HepG2 (cell line): Measurements from ENCODE around the gene TRDN. TPM values are rescaled to one million over a fixed set of nuclear protein-coding genes. Genes with fewer than 3 reads are reported as not detected.

Experiments used
- ATAC-seq: fragments of 200-7000 bp; cut with Tn5 transposase; 3 replicates; pipeline ENCODE4 v1.9.1; 2020; ENCODE audit warnings: mild to moderate bottlenecking, moderate library complexity
- BruUV-seq: library from RNA; stranded (reverse); fragments of 400-500 nt; replicated peaks from 2 replicates; lab custom pipeline; 2021; lab: Mats Ljungman, UMichigan
- CTCF ChIA-PET: fragments of 300-600 bp; formaldehyde crosslinking; extraction: SDS; loops from one replicate; lab custom pipeline; 2021; ENCODE audit warnings: low total read pairs, inconsistent platforms, low intra/inter-chr PET ratio; lab: Yijun Ruan, JAX
- POLR2A ChIA-PET: fragments of 350-600 bp; sonication (Branson Sonifier 250); formaldehyde crosslinking; loops from one replicate; lab custom pipeline; 2020; ENCODE audit warnings: antibody characterized with exemption, inconsistent platforms; lab: Yijun Ruan, JAX
- DNase-seq: peaks from one replicate; pipeline ENCODE4 v3.0.0-alpha.2; 2015; ENCODE audit warnings: low spot score
- FAIRE-seq: peaks from 3 replicates; lab custom pipeline; 2011; peaks lifted over from hg19 to GRCh38; lab: Jason Lieb, UNC
- H2AFZ ChIP-seq: one replicate; pipeline ENCODE4 v1.6.1; 2011; ENCODE audit warnings: low read length, inconsistent platforms
- H3K27ac ChIP-seq: fragments of 300-600 bp; 3 replicates; pipeline ENCODE4 v1.8.0; 2011; ENCODE audit warnings: mixed run types, mild to moderate bottlenecking, mixed read lengths, low read length, inconsistent platforms; ENCODE audit not compliant: insufficient read depth; ENCODE audit errors: extremely low read length
- H3K27me3 ChIP-seq, 2 experiments: fragments of 200-600 bp in 1 of 2; 2 replicates in 1 of 2; 3 replicates in 1 of 2; pipeline versions ENCODE4 v1.6.0 to v1.8.0; 2011; ENCODE audit warnings: low read length in 2 of 2, mild to moderate bottlenecking in 2 of 2, moderate library complexity in 2 of 2, inconsistent platforms in 1 of 2; ENCODE audit not compliant: insufficient read depth in 2 of 2, control insufficient read depth in 1 of 2
- H3K36me3 ChIP-seq, 2 experiments: fragments of 200-600 bp in 1 of 2; replicated peaks in 1 of 2; 2 replicates in 1 of 2; 3 replicates in 1 of 2; pipeline versions ENCODE4 v1.5.1 to v1.8.0; 2011; ENCODE audit warnings: low read length in 2 of 2, inconsistent platforms in 1 of 2; ENCODE audit not compliant: insufficient read depth in 2 of 2, control insufficient read depth in 1 of 2
- H3K4me1 ChIP-seq: 2 replicates; pipeline ENCODE4 v1.5.1; 2012; ENCODE audit warnings: low read length, inconsistent platforms; ENCODE audit not compliant: insufficient read depth
- H3K4me2 ChIP-seq: 2 replicates; pipeline ENCODE4 v1.6.0; 2011; ENCODE audit warnings: low read depth, low read length, inconsistent platforms
- H3K4me3 ChIP-seq, 3 experiments: fragments of 200-600 bp in 1 of 3; sonication (generic), shearing (Covaris generic) in 1 of 3; replicated peaks in 1 of 3; 2 replicates each; pipeline ENCODE4 v1.5.1; 2011 to 2016; ENCODE audit warnings: low read length in 3 of 3, inconsistent platforms in 2 of 3, low read depth in 2 of 3, mild to moderate bottlenecking in 2 of 3, control low read depth in 1 of 3, mixed read lengths in 1 of 3; ENCODE audit not compliant: insufficient read depth in 1 of 3
- H3K79me2 ChIP-seq: one replicate; pipeline ENCODE4 v1.6.1; 2011; ENCODE audit warnings: low read length, inconsistent platforms; ENCODE audit not compliant: insufficient read depth
- H3K9ac ChIP-seq: 2 replicates; pipeline ENCODE4 v1.6.0; 2011; ENCODE audit warnings: mild to moderate bottlenecking, low read depth, low read length, inconsistent platforms; ENCODE audit not compliant: insufficient read depth
- H3K9me3 ChIP-seq: 2 replicates; pipeline ENCODE4 v1.5.1; 2012; ENCODE audit warnings: mild to moderate bottlenecking, low read length
- H4K20me1 ChIP-seq: 2 replicates; pipeline ENCODE4 v1.6.0; 2011; ENCODE audit warnings: inconsistent platforms, mild to moderate bottlenecking, low read length, moderate library complexity; ENCODE audit not compliant: insufficient read depth
- CERS6 ChIP-seq: sonication (generic); formaldehyde crosslinking; IDR thresholded peaks from 2 replicates; pipeline ENCODE4 v1.5.0; 2020; ENCODE audit warnings: missing genetic modification reagents
- E2F2 ChIP-seq: sonication (generic); formaldehyde crosslinking; IDR thresholded peaks from 2 replicates; pipeline ENCODE4 v1.4.0; 2020; ENCODE audit warnings: missing genetic modification reagents, borderline replicate concordance
- ZFP82 ChIP-seq: sonication (generic); formaldehyde crosslinking; IDR thresholded peaks from 2 replicates; pipeline ENCODE4 v1.5.1; 2020; ENCODE audit warnings: mild to moderate bottlenecking, missing genetic modification reagents, borderline replicate concordance
- ZFX ChIP-seq: sonication (generic); formaldehyde crosslinking; IDR thresholded peaks from 2 replicates; pipeline ENCODE4 v1.4.0; 2020; ENCODE audit warnings: mild to moderate bottlenecking, low read depth, missing genetic modification reagents, moderate library complexity
- ZNF124 ChIP-seq: sonication (generic); formaldehyde crosslinking; IDR thresholded peaks from 2 replicates; pipeline ENCODE4 v1.4.0; 2020; ENCODE audit warnings: missing genetic modification reagents
- ZNF260 ChIP-seq: sonication (generic); formaldehyde crosslinking; IDR thresholded peaks from 2 replicates; pipeline ENCODE4 v1.4.0; 2020; ENCODE audit warnings: missing genetic modification reagents, low read depth, mild to moderate bottlenecking, borderline replicate concordance
- WGBS: methylation state at CpG from one replicate; pipeline ENCODE4 v1.1.6; 2017; ENCODE audit warnings: low lambda C conversion rate; 5-methylcytosine and 5-hydroxymethylcytosine counted together
- in situ Hi-C: cut with HindIII; loops from 2 replicates; pipeline ENCODE4 v1.10.0; 2017; ENCODE audit warnings: low pct_unique_long_range_greater_than_20kb; ENCODE audit not compliant: extremely low pct_ligation_motif_present
- intact Hi-C: fragments of 100-400 bp; cut with micrococcal nuclease; formaldehyde crosslinking; loops from one replicate; pipeline ENCODE4 v1.10.0; 2022; ENCODE audit not compliant: unreplicated experiment
- polyA plus RNA-seq, 8 experiments: library from polyadenylated mRNA; depleted of rRNA in 3 of 8; stranded (reverse) in 7 of 8; unstranded in 1 of 8; fragments of >200 nt; fragmentation: Illumina TruSeq in 4 of 8; extraction: Trizol in 4 of 8; gene quantifications; 2 replicates each; pipeline versions ENCODE4 v1.2.1 to v1.2.3, GENCODE V29; 2011 to 2016; ENCODE audit warnings: low read depth in 4 of 8, missing spikeins in 1 of 8, mixed read lengths in 1 of 8; ENCODE audit not compliant: insufficient read depth in 1 of 8
- total RNA-seq, 5 experiments: library from RNA; depleted of rRNA; stranded (reverse); fragments of >200 nt; fragmentation: Illumina TruSeq; extraction: Trizol; gene quantifications; 2 replicates each; pipeline ENCODE4 v1.2.3, GENCODE V29; 2016; ENCODE audit warnings: low read depth in 1 of 5
- TF ChIP-seq, protein P1 (sequence below), 2 experiments: IDR thresholded peaks; 2 replicates each; pipeline ENCODE4 v1.6.1; 2011 to 2012; ENCODE audit warnings: low read length in 2 of 2, borderline replicate concordance in 1 of 2, low read depth in 1 of 2, mild to moderate bottlenecking in 1 of 2, moderate library complexity in 1 of 2

The TRDN gene
- total and polyA plus RNA-seq, 2 of the 13 experiments (the other 11 are each of a cell fraction or from before 2014, with no cell fraction given), result not detected

DNA sequence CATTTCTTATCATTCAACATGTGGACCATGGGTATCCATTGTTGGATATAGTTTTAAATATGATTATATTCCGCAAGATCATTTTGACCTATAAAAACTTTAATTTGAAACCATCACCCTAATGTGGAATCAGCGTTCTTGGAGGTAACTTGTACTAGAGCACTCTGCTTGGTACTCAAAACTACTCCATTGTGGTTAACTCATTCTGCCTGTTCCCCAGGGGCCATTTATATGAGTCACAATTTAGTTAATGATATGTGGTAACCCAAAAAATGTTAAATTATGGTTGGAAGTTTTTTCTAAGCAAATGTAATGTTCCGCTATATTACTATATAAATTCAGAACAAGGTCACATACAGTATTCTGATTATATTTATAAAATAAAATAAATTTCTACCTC lies 109.3 kb downstream of the TRDN start:
- H3K4me2 ChIP-seq, result no peak overlapping the region
- H3K79me2 ChIP-seq, result no peaks in the 10 kb centered on the region
- H3K27me3 ChIP-seq, result no peaks in the 10 kb centered on the region
- ChIA-PET POLR2A (no interaction called here), CTCF (no interaction called here)
- in situ Hi-C loops (no loop called here), intact Hi-C loops (no loop called here)
- no peak for TF ChIP-seq ZFX
- TF ChIP-seq, protein P1, sequence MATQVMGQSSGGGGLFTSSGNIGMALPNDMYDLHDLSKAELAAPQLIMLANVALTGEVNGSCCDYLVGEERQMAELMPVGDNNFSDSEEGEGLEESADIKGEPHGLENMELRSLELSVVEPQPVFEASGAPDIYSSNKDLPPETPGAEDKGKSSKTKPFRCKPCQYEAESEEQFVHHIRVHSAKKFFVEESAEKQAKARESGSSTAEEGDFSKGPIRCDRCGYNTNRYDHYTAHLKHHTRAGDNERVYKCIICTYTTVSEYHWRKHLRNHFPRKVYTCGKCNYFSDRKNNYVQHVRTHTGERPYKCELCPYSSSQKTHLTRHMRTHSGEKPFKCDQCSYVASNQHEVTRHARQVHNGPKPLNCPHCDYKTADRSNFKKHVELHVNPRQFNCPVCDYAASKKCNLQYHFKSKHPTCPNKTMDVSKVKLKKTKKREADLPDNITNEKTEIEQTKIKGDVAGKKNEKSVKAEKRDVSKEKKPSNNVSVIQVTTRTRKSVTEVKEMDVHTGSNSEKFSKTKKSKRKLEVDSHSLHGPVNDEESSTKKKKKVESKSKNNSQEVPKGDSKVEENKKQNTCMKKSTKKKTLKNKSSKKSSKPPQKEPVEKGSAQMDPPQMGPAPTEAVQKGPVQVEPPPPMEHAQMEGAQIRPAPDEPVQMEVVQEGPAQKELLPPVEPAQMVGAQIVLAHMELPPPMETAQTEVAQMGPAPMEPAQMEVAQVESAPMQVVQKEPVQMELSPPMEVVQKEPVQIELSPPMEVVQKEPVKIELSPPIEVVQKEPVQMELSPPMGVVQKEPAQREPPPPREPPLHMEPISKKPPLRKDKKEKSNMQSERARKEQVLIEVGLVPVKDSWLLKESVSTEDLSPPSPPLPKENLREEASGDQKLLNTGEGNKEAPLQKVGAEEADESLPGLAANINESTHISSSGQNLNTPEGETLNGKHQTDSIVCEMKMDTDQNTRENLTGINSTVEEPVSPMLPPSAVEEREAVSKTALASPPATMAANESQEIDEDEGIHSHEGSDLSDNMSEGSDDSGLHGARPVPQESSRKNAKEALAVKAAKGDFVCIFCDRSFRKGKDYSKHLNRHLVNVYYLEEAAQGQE (IDR thresholded peaks at IDR 0.05; ENCODE audit: borderline replicate concordance in 1 of 2, low read depth in 1 of 2, low read length in 2 of 2), result no peak
- TF ChIP-seq ZNF260 (CRISPR knock-in tag), result no peak
- TF ChIP-seq CERS6 (CRISPR knock-in tag), result no peak
- no peak for TF ChIP-seq E2F2 (CRISPR knock-in tag)
- TF ChIP-seq ZNF124 (CRISPR knock-in tag), result no peak
- TF ChIP-seq ZFP82, result no peak
- H4K20me1 ChIP-seq, result no peaks in the 10 kb centered on the region
- no peak for ATAC-seq
- no peak overlapping the region for H3K27ac ChIP-seq
- no peak for FAIRE-seq
- no peak overlapping the region for H3K9ac ChIP-seq
- 35% methylated on average over 3 of the region's 3 CpGs for WGBS
- BruUV-seq, result no TSS peak
- H3K4me1 ChIP-seq, result no peaks in the 10 kb centered on the region
- no peak overlapping the region for H2AFZ ChIP-seq
- DNase-seq, result no peak
- H3K9me3 ChIP-seq, result no peaks in the 10 kb centered on the region
- no peak overlapping the region for H3K4me3 ChIP-seq
- no peaks in the 10 kb centered on the region for H3K36me3 ChIP-seq
